GM18499 (cell line): ENCODE data around the gene KLHL30.

ENCODE experiments used
- ATAC-seq: cut with Tn5 transposase; IDR thresholded peaks from one replicate; pipeline ENCODE4 v1.9.1; 2021; ENCODE audit warnings: moderate number of reproducible peaks; ENCODE audit not compliant: insufficient read depth, unreplicated experiment

The KLHL30 gene

GRCh38 chr2:238138331-238139195 is at the start of gene KLHL30:
Gene KLHL30 (plus strand): TSS chr2:238138668. CDS start chr2:238140755, 2,087 bp downstream.
- ATAC-seq, result no peak

- no peak for ATAC-seq
These were observed 47.6 kb upstream of the KLHL30 start for GRCh38 chr2:238090887-238091286.

- no peak for ATAC-seq
These were observed 46.9 kb upstream of the KLHL30 start for GRCh38 chr2:238091436-238092060.

- no peak for ATAC-seq
These were observed 45.9 kb upstream of the KLHL30 start for GRCh38 chr2:238092486-238093035.

- ATAC-seq, result no peak
These were observed 45.0 kb upstream of the KLHL30 start for GRCh38 chr2:238093181-238094140.

GRCh38 chr2:238094438-238095022 is 43.9 kb upstream of the KLHL30 start:
- ATAC-seq, result no peak

GRCh38 chr2:238095143-238095542 is 43.3 kb upstream of the KLHL30 start:
- no peak for ATAC-seq

GRCh38 chr2:238096311-238097011 is 42.0 kb upstream of the KLHL30 start:
- ATAC-seq, result no peak

GRCh38 chr2:238097201-238097987 is 41.1 kb upstream of the KLHL30 start:
- no peak for ATAC-seq

- ATAC-seq, result no peak
These were observed 40.2 kb upstream of the KLHL30 start for GRCh38 chr2:238097988-238098871.

- ATAC-seq, result no peak
These were observed 39.4 kb upstream of the KLHL30 start for GRCh38 chr2:238098901-238099713.

- ATAC-seq, result no peak
These were observed 38.8 kb upstream of the KLHL30 start for GRCh38 chr2:238099714-238100048.

- ATAC-seq, result no peak
These were observed 38.2 kb upstream of the KLHL30 start, which contains the start of gene ESPNL for GRCh38 chr2:238100049-238100820. Gene ESPNL (plus strand): TSS chr2:238100340. CDS start chr2:238100420, 80 bp downstream.

- no peak for ATAC-seq
These were observed 37.4 kb upstream of the KLHL30 start for GRCh38 chr2:238100821-238101771.
